ENCODE data around the gene LDLRAD4.

DNA sequence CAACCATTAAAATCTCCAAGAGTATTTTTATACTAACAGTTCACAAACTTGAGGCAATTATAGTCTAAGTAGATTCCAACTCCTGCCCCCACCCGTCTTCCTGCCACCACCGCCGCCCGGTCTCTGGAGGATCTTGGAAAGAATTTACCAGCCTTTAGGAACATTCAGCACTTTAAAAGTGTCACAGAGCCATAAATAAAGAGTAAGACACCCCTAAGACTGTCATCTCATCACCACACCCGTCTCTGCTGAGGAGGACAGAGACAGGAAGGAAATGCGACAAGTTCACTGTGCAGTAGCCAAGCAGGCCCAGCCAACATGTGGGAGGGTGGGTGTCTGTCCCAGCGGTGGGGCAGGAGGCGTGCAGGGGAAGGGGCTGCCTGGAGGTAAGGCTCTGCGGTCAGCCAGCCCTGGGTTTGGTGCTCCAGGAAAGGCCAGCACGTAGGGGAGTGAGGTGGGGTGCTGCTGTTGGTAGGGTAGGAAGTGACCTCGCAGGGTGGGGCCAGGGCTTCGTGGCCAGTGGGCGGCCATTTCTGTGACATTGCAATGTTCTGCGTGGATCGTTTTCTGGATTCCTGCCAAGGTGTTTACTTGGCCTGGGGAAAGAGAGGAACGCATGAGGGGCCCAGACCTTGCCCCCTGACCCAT lies 396.2 kb downstream of the LDLRAD4 start:
- no peak for TF ChIP-seq EP300 (IDR thresholded peaks at IDR 0.05)
- no peak for TF ChIP-seq POLR2A (IDR thresholded peaks at IDR 0.05)

Data from tibial nerve (tissue), 3 donors.